ENCODE results near the gene MINDY4. TPM values are rescaled to one million over a fixed set of nuclear protein-coding genes. Genes with fewer than 3 reads are reported as not detected.

The MINDY4 gene
- total and polyA plus RNA-seq, 2 of the 8 experiments (the other 6 are each of a cell fraction or from before 2014, with no cell fraction given), result 1.3 to 3.6 TPM

DNA sequence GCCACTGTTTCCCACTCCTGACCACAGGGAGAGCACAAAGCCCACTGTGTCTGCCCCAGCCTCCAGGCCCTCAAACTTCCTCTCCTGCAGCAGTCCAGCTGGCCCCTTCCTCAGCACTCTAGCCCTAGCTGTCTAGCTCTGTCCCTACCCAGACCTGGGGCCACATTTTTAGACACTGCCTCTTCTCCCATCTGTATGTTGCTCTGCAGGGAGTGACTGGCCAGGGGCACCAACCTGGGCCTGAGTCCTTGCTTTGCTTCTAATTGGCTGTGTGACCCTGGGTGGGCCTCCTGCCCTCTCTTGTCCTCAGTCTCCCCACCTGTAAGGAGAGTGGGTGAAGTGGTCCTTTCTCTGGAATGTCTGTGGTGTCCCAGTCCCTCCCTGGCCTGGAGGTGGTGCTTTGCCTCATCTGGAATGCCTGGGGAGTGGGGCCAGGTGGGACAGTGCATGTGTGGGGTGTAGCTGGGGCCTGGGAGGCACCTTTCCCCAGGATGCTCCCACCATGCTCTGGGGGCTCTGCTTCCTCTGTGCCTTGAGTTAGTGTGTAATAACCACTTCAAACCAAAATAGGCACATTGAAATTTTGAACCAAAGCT is 165.5 kb downstream of the MINDY4 start:
- DNase-seq (ENCODE audit: low read depth in 1 of 2, low spot score in 2 of 2), result no peak
- TF ChIP-seq TBP (IDR thresholded peaks at IDR 0.05; ENCODE audit: low read depth, low read length) (no peak), CBX8 (IDR thresholded peaks at IDR 0.05; ENCODE audit: borderline replicate concordance, low read depth, low read length) (no peak), POLR2AphosphoS5 (IDR thresholded peaks at IDR 0.05; ENCODE audit: low read depth, low read length) (no peak), POU5F1 (IDR thresholded peaks at IDR 0.05; ENCODE audit: low read depth, low read length) (no peak), SUZ12 (IDR thresholded peaks at IDR 0.05; ENCODE audit: low read length) (no peak), CHD2 (IDR thresholded peaks at IDR 0.05; ENCODE audit: low read length) (no peak), POLR2A (IDR thresholded peaks at IDR 0.05; ENCODE audit: control extremely low read depth in 1 of 2, low read depth in 2 of 2, low read length in 2 of 2) (no peak), KDM4A (IDR thresholded peaks at IDR 0.05; ENCODE audit: low read depth, low read length, severe bottlenecking) (no peak), CEBPB (IDR thresholded peaks at IDR 0.05; ENCODE audit: low read depth, low read length) (no peak)
- TF ChIP-seq, protein P1, sequence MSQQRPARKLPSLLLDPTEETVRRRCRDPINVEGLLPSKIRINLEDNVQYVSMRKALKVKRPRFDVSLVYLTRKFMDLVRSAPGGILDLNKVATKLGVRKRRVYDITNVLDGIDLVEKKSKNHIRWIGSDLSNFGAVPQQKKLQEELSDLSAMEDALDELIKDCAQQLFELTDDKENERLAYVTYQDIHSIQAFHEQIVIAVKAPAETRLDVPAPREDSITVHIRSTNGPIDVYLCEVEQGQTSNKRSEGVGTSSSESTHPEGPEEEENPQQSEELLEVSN (IDR thresholded peaks at IDR 0.05), result no peak
- TF ChIP-seq, protein P2, sequence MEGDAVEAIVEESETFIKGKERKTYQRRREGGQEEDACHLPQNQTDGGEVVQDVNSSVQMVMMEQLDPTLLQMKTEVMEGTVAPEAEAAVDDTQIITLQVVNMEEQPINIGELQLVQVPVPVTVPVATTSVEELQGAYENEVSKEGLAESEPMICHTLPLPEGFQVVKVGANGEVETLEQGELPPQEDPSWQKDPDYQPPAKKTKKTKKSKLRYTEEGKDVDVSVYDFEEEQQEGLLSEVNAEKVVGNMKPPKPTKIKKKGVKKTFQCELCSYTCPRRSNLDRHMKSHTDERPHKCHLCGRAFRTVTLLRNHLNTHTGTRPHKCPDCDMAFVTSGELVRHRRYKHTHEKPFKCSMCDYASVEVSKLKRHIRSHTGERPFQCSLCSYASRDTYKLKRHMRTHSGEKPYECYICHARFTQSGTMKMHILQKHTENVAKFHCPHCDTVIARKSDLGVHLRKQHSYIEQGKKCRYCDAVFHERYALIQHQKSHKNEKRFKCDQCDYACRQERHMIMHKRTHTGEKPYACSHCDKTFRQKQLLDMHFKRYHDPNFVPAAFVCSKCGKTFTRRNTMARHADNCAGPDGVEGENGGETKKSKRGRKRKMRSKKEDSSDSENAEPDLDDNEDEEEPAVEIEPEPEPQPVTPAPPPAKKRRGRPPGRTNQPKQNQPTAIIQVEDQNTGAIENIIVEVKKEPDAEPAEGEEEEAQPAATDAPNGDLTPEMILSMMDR (IDR thresholded peaks at IDR 0.05; ENCODE audit: control extremely low read depth in 1 of 3, insufficient read depth in 1 of 3, low read depth in 1 of 3, low read length in 3 of 3), result no peak

More for the DNA sequence above, 165.5 kb downstream of the MINDY4 start:
- Histone ChIP-seq H3K27me3 (replicated peaks in 1 of 4; ENCODE audit: control insufficient read depth in 3 of 4, extremely low read depth in 1 of 4, insufficient read depth in 3 of 4, low read length in 3 of 4) (0 out of 7 replicates have a peak, but pooled peaks cover 0 to 8% (median 0%) of the 10 kb centered on the region in 4 experiments), H2BK5ac (ENCODE audit: low read depth, low read length) (no peak overlapping the region), H4K91ac (replicated peaks; ENCODE audit: insufficient read length, low read length) (no peak overlapping the region), H3K79me2 (ENCODE audit: control insufficient read depth in 1 of 2, insufficient read depth in 2 of 2, low read length in 2 of 2) (no peaks in the 10 kb centered on the region), H3K4ac (replicated peaks; ENCODE audit: insufficient read length, low read depth, low read length) (no peak overlapping the region), H3K27ac (ENCODE audit: low read depth, low read length) (no peak overlapping the region), H3K14ac (ENCODE audit: insufficient read length) (no peak overlapping the region), H3K36me3 (ENCODE audit: control insufficient read depth in 2 of 4, insufficient read depth in 4 of 4, low read length in 3 of 4) (no peaks in the 10 kb centered on the region), H2BK120ac (replicated peaks; ENCODE audit: low read depth, low read length) (no peak overlapping the region), H3K23ac (ENCODE audit: insufficient read length) (peak overlapping the region; percentile 11), H2AK5ac (ENCODE audit: low read depth, low read length) (no peak overlapping the region), H3K23me2 (ENCODE audit: low read depth, low read length) (no peaks in the 10 kb centered on the region), H3K56ac (replicated peaks; ENCODE audit: insufficient read length, low read depth, low read length) (no peak overlapping the region), H2AFZ (ENCODE audit: low read length) (no peak overlapping the region), H2BK15ac (ENCODE audit: low read length) (no peak overlapping the region), H4K5ac (ENCODE audit: insufficient read length, low read depth, low read length) (no peak overlapping the region), H4K8ac (ENCODE audit: extremely low read depth, insufficient read depth, low read length) (no peak overlapping the region), H3K9me3 (ENCODE audit: insufficient read depth in 2 of 2, low read depth in 1 of 2, low read length in 1 of 2) (no peaks in the 10 kb centered on the region), H3K4me1 (replicated peaks in 1 of 4; ENCODE audit: control insufficient read depth in 3 of 4, insufficient read depth in 4 of 4, low read length in 3 of 4) (peaks cover 0 to 9% (median 6%) of the 10 kb centered on the region in 4 experiments; a peak in 6 of 7 replicates), H3K4me2 (ENCODE audit: insufficient read depth in 1 of 2, low read depth in 2 of 2, low read length in 2 of 2) (no peak overlapping the region), H2BK12ac (ENCODE audit: low read depth, low read length) (no peak overlapping the region), H3K9ac (replicated peaks in 1 of 4; ENCODE audit: extremely low read depth in 1 of 4, low read depth in 3 of 4, low read length in 3 of 4) (no peak overlapping the region), H3K4me3 (ENCODE audit: extremely low read depth in 1 of 4, insufficient read depth in 2 of 4, low read depth in 3 of 4, low read length in 4 of 4) (no peak overlapping the region), H4K20me1 (replicated peaks in 1 of 2; ENCODE audit: control insufficient read depth in 1 of 2, insufficient read depth in 2 of 2, low read length in 2 of 2) (no peaks in the 10 kb centered on the region), H3K79me1 (ENCODE audit: low read depth, low read length) (no peaks in the 10 kb centered on the region), H2BK20ac (ENCODE audit: low read length) (no peak overlapping the region), H3K18ac (ENCODE audit: extremely low read depth, low read length) (no peak overlapping the region)
- FAIRE-seq, result no peak
- CTCF ChIA-PET (ENCODE audit: partially characterized antibody), result interaction anchor here (1.3 to 12.0 kb wide), 5 partner anchors 14 to 186 kb away, joined by 3 to 309 read pairs (median 6); partner anchors contain the start of gene GHRHR
- POLR2A ChIA-PET (ENCODE audit: partially characterized antibody), result no interaction called here

Measured in H1 (cell line).